ENCODE data around the gene GJB1.
"Not testable (repeated sequence)": the region's sequence is repeated elsewhere in the genome, so short reads cannot be mapped to it uniquely, and the experiment has no call there.

GJB1 gene

DNA sequence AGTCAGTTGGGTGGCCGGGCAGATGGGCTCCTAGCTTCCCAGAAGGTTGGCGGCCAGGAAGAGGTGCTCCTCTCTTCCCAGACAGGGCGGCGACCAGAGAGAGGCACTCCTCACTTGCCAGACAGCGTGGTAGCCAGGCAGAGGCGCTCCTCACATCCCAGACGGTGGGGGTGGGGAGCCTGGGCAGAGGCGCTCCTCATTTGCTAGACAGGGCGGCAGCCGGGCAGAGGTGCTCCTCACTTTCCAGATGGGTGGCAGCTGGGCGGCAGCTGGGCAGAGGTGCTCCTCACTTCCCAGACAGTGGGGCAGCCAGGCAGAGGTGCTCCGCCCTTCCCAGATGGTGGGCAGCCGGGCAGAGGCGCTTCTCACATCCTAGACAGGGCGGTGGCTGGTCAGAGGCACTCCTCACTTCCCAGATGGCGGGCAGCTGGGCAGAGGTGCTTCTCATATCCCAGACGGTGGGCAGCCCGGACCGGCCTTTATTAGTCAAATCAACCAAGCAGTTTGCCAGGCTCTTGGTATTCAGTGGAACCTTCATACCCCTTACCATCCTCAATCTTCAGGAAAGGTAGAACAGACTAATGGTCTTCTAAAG lies 46.9 kb downstream of the GJB1 start:
- Mint-ChIP-seq H3K9me3 (no peaks in the 10 kb centered on the region), H3K27ac (no peak overlapping the region), H3K4me1 (no peaks in the 10 kb centered on the region), H3K36me3 (peaks cover 19% of the 10 kb centered on the region), H3K4me3 (no peak overlapping the region), H3K27me3 (no peaks in the 10 kb centered on the region)
- ATAC-seq = no peak

DNA sequence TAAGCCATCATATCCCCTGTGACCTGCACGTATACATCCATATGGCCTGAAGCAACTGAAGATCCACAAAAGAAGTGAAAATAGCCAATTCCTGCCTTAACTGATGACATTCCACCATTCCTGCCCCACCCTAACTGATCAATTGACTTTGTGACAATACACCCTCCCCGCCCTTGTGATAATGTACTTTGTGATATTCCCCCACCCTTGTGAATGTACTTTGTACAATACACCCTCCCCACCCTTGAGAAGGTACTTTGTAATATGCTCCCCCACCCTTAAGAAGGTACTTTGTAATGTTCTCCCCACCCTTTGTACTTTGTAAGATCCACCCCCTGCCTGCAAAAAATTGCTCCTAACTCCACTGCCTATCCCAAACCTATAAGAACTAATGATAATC lies 49.3 kb downstream of the GJB1 start:
- ATAC-seq, H3K27me3 Mint-ChIP-seq, H3K36me3 Mint-ChIP-seq, H3K9me3 Mint-ChIP-seq, H3K4me1 Mint-ChIP-seq, H3K4me3 Mint-ChIP-seq, H3K27ac Mint-ChIP-seq: not testable (repeated sequence)

All from stimulated activated memory B cell treated with anti-CD40 and anti-IgM and Interleukin-4, amounts not matched to agents 10 μg/mL and 1 μg/mL and 100 μg/mL, for 72 hours (primary cell).